WTC11 (cell line): ENCODE measurements around the gene FOXL2NB. TPM values are rescaled to one million over a fixed set of nuclear protein-coding genes. Genes with fewer than 3 reads are reported as not detected.
A peak's percentile ranks its signal among the peaks of the same experiment; 100 is the strongest.

Experiments
- ATAC-seq: fragments of 200-7000 bp; cut with Tn5 transposase; 2 replicates; pipeline ENCODE4 v1.10.0; 2021; ENCODE audit warnings: mild to moderate bottlenecking, moderate library complexity
- CTCF ChIA-PET: fragments of 300-600 bp; sonication (Branson Sonifier 250); formaldehyde crosslinking; loops from one replicate; lab custom pipeline; 2021; ENCODE audit warnings: antibody characterized with exemption; lab: Charles Lee
- POLR2A ChIA-PET: fragments of 350-600 bp; sonication (Branson Sonifier 250); formaldehyde crosslinking; loops from one replicate; lab custom pipeline; 2021; ENCODE audit warnings: antibody characterized with exemption; lab: Charles Lee
- DNase-seq: peaks from one replicate; pipeline ENCODE4 v3.0.0; 2021; ENCODE audit warnings: low spot score
- H3K27ac Mint-ChIP-seq: 2 replicates; pipeline ENCODE4 v1.8.0; 2021; ENCODE audit warnings: mixed read lengths
- H3K27me3 Mint-ChIP-seq: 2 replicates; pipeline ENCODE4 v1.8.0; 2021; ENCODE audit warnings: low read depth, mild to moderate bottlenecking, moderate library complexity, mixed read lengths
- H3K36me3 Mint-ChIP-seq: 2 replicates; pipeline ENCODE4 v1.8.0; 2021; ENCODE audit warnings: mixed read lengths
- H3K4me1 Mint-ChIP-seq: 2 replicates; pipeline ENCODE4 v1.8.0; 2022; ENCODE audit warnings: mixed read lengths
- H3K4me3 Mint-ChIP-seq: 2 replicates; pipeline ENCODE4 v1.8.0; 2021; ENCODE audit warnings: mild to moderate bottlenecking, moderate library complexity, mixed read lengths
- H3K9me3 Mint-ChIP-seq: 2 replicates; pipeline ENCODE4 v1.8.0; 2021; ENCODE audit warnings: mixed read lengths
- ATF1 ChIP-seq: sonication (generic); formaldehyde crosslinking; IDR thresholded peaks from 2 replicates; pipeline ENCODE4 v1.8.1; 2023; ENCODE audit warnings: mild to moderate bottlenecking, moderate library complexity, missing genetic modification reagents
- E2F1 ChIP-seq: sonication (generic); formaldehyde crosslinking; IDR thresholded peaks from 2 replicates; pipeline ENCODE4 v1.8.0; 2022; ENCODE audit warnings: mild to moderate bottlenecking, missing genetic modification reagents
- E2F4 ChIP-seq: sonication (generic); formaldehyde crosslinking; IDR thresholded peaks from 2 replicates; pipeline ENCODE4 v1.8.1; 2022; ENCODE audit warnings: low read depth, mild to moderate bottlenecking, moderate library complexity, missing genetic modification reagents, borderline replicate concordance
- FOXJ3 ChIP-seq: sonication (generic); formaldehyde crosslinking; IDR thresholded peaks from 2 replicates; pipeline ENCODE4 v1.9.0; 2021; ENCODE audit warnings: missing genetic modification reagents, mild to moderate bottlenecking, borderline replicate concordance
- FOXK1 ChIP-seq: sonication (generic); formaldehyde crosslinking; IDR thresholded peaks from 2 replicates; pipeline ENCODE4 v1.8.0; 2022; ENCODE audit warnings: mild to moderate bottlenecking, moderate library complexity, missing genetic modification reagents
- FOXP1 ChIP-seq: sonication (generic); formaldehyde crosslinking; IDR thresholded peaks from 2 replicates; pipeline ENCODE4 v1.8.0; 2022; ENCODE audit warnings: missing genetic modification reagents, mild to moderate bottlenecking, moderate library complexity, borderline replicate concordance
- JAZF1 ChIP-seq: fragments of 250-450 bp; sonication (Bioruptor Pico); IDR thresholded peaks from 2 replicates; pipeline ENCODE4 v1.9.0; 2021; ENCODE audit warnings: moderate library complexity, mild to moderate bottlenecking, inconsistent platforms
- MXD4 ChIP-seq: fragments of 250-450 bp; sonication (Bioruptor Pico); IDR thresholded peaks from 2 replicates; pipeline ENCODE4 v1.8.0; 2021; ENCODE audit warnings: mild to moderate bottlenecking, moderate library complexity, borderline replicate concordance
- NFATC4 ChIP-seq: fragments of 250-450 bp; sonication (Bioruptor Pico); IDR thresholded peaks from 2 replicates; pipeline ENCODE4 v1.9.0; 2021; ENCODE audit warnings: mild to moderate bottlenecking
- PRRX2 ChIP-seq: fragments of 250-450 bp; sonication (Bioruptor Pico); IDR thresholded peaks from 2 replicates; pipeline ENCODE4 v1.8.0; 2021; ENCODE audit warnings: mild to moderate bottlenecking
- RELA ChIP-seq: sonication (generic); formaldehyde crosslinking; IDR thresholded peaks from 2 replicates; pipeline ENCODE4 v1.8.1; 2022; ENCODE audit warnings: missing genetic modification reagents, mild to moderate bottlenecking, borderline replicate concordance
- TCF7 ChIP-seq: sonication (generic); formaldehyde crosslinking; IDR thresholded peaks from 2 replicates; pipeline ENCODE4 v1.8.0; 2022; ENCODE audit warnings: mild to moderate bottlenecking, low read depth, missing genetic modification reagents, moderate library complexity
- TEAD1 ChIP-seq: sonication (generic); formaldehyde crosslinking; IDR thresholded peaks from 2 replicates; pipeline ENCODE4 v1.8.0; 2022; ENCODE audit warnings: mild to moderate bottlenecking, missing genetic modification reagents
- TEAD4 ChIP-seq: sonication (generic); formaldehyde crosslinking; IDR thresholded peaks from 2 replicates; pipeline ENCODE4 v1.8.0; 2022; ENCODE audit warnings: mild to moderate bottlenecking, missing genetic modification reagents
- USF1 ChIP-seq: sonication (generic); formaldehyde crosslinking; IDR thresholded peaks from 2 replicates; pipeline ENCODE4 v1.8.0; 2022; ENCODE audit warnings: mild to moderate bottlenecking, missing genetic modification reagents
- ZBTB21 ChIP-seq: sonication (generic); formaldehyde crosslinking; IDR thresholded peaks from 2 replicates; pipeline ENCODE4 v1.8.1; 2023; ENCODE audit warnings: mild to moderate bottlenecking, missing genetic modification reagents, borderline replicate concordance
- ZBTB43 ChIP-seq: sonication (generic); formaldehyde crosslinking; IDR thresholded peaks from 2 replicates; pipeline ENCODE4 v1.8.1; 2023; ENCODE audit warnings: mild to moderate bottlenecking, missing genetic modification reagents
- ZNF138 ChIP-seq: sonication (generic); formaldehyde crosslinking; conservative IDR thresholded peaks from 2 replicates; pipeline ENCODE4 v1.8.1; 2022; ENCODE audit warnings: mild to moderate bottlenecking, moderate library complexity, missing genetic modification reagents
- ZNF219 ChIP-seq: sonication (generic); formaldehyde crosslinking; IDR thresholded peaks from 2 replicates; pipeline ENCODE4 v1.8.0; 2023; ENCODE audit warnings: missing genetic modification reagents, mild to moderate bottlenecking, borderline replicate concordance
- ZNF317 ChIP-seq: sonication (generic); formaldehyde crosslinking; IDR thresholded peaks from 2 replicates; pipeline ENCODE4 v1.8.1; 2023; ENCODE audit warnings: low read depth, mild to moderate bottlenecking, moderate library complexity, missing genetic modification reagents, borderline replicate concordance
- ZNF416 ChIP-seq: fragments of 250-450 bp; sonication (Bioruptor Pico); IDR thresholded peaks from 2 replicates; pipeline ENCODE4 v1.9.0; 2021; ENCODE audit warnings: mild to moderate bottlenecking, inconsistent platforms
- ZNF423 ChIP-seq: fragments of 250-450 bp; sonication (Bioruptor Pico); IDR thresholded peaks from 2 replicates; pipeline ENCODE4 v2.1.2; 2022; ENCODE audit warnings: mild to moderate bottlenecking, moderate library complexity
- total RNA-seq: library from RNA; stranded (reverse); gene quantifications from 3 replicates; pipeline ENCODE4 v1.2.3, GENCODE V29; 2021
- TF ChIP-seq, protein P1 (sequence below): sonication (generic); formaldehyde crosslinking; IDR thresholded peaks from 2 replicates; pipeline ENCODE4 v1.8.0; 2023; ENCODE audit warnings: missing genetic modification reagents, mild to moderate bottlenecking, borderline replicate concordance
- TF ChIP-seq, protein P2 (sequence below): fragments of 200-600 bp; IDR thresholded peaks from 2 replicates; pipeline ENCODE4 v1.8.0; 2022; ENCODE audit warnings: antibody characterized with exemption

FOXL2NB gene
- total RNA-seq, 1 experiment from 2014 or later: 5.1 TPM

GRCh38 chr3:138935863-138936740 lies 10.9 kb upstream of the FOXL2NB start:
- peak; percentile 61 for ATAC-seq
- peak; percentile 91 for DNase-seq
- peaks cover 72% of the 10 kb centered on the region for H3K27me3 Mint-ChIP-seq
- CTCF ChIA-PET: interaction anchor here (0.6 to 7.4 kb wide), 66 partner anchors 9 to 1160 kb away, joined by 3 to 158 read pairs (median 4); partner anchors contain the start of genes CEP70, COPB2, ESYT3 and FAIM
- H3K9me3 Mint-ChIP-seq: no peaks in the 10 kb centered on the region
- peak overlapping the region; percentile 77 for H3K4me3 Mint-ChIP-seq
- H3K36me3 Mint-ChIP-seq: no peaks in the 10 kb centered on the region
- H3K27ac Mint-ChIP-seq: no peak overlapping the region
- POLR2A ChIA-PET: interaction anchor here (0.6 to 1.4 kb wide), 13 partner anchors 11 to 342 kb away, joined by 3 to 10 read pairs (median 5); partner anchors contain the start of genes CEP70, FOXL2 and FOXL2NB
- peaks cover 51% of the 10 kb centered on the region for H3K4me1 Mint-ChIP-seq
- TF ChIP-seq, protein P1, sequence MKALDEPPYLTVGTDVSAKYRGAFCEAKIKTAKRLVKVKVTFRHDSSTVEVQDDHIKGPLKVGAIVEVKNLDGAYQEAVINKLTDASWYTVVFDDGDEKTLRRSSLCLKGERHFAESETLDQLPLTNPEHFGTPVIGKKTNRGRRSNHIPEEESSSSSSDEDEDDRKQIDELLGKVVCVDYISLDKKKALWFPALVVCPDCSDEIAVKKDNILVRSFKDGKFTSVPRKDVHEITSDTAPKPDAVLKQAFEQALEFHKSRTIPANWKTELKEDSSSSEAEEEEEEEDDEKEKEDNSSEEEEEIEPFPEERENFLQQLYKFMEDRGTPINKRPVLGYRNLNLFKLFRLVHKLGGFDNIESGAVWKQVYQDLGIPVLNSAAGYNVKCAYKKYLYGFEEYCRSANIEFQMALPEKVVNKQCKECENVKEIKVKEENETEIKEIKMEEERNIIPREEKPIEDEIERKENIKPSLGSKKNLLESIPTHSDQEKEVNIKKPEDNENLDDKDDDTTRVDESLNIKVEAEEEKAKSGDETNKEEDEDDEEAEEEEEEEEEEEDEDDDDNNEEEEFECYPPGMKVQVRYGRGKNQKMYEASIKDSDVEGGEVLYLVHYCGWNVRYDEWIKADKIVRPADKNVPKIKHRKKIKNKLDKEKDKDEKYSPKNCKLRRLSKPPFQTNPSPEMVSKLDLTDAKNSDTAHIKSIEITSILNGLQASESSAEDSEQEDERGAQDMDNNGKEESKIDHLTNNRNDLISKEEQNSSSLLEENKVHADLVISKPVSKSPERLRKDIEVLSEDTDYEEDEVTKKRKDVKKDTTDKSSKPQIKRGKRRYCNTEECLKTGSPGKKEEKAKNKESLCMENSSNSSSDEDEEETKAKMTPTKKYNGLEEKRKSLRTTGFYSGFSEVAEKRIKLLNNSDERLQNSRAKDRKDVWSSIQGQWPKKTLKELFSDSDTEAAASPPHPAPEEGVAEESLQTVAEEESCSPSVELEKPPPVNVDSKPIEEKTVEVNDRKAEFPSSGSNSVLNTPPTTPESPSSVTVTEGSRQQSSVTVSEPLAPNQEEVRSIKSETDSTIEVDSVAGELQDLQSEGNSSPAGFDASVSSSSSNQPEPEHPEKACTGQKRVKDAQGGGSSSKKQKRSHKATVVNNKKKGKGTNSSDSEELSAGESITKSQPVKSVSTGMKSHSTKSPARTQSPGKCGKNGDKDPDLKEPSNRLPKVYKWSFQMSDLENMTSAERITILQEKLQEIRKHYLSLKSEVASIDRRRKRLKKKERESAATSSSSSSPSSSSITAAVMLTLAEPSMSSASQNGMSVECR (CRISPR knock-in tag): peak; percentile 16; the same call in 1 of the 2 replicates
- TF ChIP-seq NFATC4 (no peak), E2F4 (no peak), ZNF138 (no peak), TEAD4 (CRISPR knock-in tag) (no peak), ZNF317 (CRISPR knock-in tag) (no peak), USF1 (peak; percentile 86), E2F1 (no peak), ZBTB43 (CRISPR knock-in tag) (no peak), FOXK1 (CRISPR knock-in tag) (no peak), MXD4 (no peak), ZBTB21 (no peak), TEAD1 (CRISPR knock-in tag) (no peak), JAZF1 (CRISPR knock-in tag) (no peak), ZNF416 (CRISPR knock-in tag) (no peak), TCF7 (no peak), ZNF423 (no peak), FOXJ3 (CRISPR knock-in tag) (no peak), FOXP1 (CRISPR knock-in tag) (no peak), ZNF219 (CRISPR knock-in tag) (no peak; the same call in 1 of the 2 replicates), ATF1 (no peak), RELA (no peak), PRRX2 (CRISPR knock-in tag) (no peak)
- TF ChIP-seq, protein P2, sequence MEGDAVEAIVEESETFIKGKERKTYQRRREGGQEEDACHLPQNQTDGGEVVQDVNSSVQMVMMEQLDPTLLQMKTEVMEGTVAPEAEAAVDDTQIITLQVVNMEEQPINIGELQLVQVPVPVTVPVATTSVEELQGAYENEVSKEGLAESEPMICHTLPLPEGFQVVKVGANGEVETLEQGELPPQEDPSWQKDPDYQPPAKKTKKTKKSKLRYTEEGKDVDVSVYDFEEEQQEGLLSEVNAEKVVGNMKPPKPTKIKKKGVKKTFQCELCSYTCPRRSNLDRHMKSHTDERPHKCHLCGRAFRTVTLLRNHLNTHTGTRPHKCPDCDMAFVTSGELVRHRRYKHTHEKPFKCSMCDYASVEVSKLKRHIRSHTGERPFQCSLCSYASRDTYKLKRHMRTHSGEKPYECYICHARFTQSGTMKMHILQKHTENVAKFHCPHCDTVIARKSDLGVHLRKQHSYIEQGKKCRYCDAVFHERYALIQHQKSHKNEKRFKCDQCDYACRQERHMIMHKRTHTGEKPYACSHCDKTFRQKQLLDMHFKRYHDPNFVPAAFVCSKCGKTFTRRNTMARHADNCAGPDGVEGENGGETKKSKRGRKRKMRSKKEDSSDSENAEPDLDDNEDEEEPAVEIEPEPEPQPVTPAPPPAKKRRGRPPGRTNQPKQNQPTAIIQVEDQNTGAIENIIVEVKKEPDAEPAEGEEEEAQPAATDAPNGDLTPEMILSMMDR: peak; percentile 96
